ENCODE results near the gene ST3GAL3.

DNA sequence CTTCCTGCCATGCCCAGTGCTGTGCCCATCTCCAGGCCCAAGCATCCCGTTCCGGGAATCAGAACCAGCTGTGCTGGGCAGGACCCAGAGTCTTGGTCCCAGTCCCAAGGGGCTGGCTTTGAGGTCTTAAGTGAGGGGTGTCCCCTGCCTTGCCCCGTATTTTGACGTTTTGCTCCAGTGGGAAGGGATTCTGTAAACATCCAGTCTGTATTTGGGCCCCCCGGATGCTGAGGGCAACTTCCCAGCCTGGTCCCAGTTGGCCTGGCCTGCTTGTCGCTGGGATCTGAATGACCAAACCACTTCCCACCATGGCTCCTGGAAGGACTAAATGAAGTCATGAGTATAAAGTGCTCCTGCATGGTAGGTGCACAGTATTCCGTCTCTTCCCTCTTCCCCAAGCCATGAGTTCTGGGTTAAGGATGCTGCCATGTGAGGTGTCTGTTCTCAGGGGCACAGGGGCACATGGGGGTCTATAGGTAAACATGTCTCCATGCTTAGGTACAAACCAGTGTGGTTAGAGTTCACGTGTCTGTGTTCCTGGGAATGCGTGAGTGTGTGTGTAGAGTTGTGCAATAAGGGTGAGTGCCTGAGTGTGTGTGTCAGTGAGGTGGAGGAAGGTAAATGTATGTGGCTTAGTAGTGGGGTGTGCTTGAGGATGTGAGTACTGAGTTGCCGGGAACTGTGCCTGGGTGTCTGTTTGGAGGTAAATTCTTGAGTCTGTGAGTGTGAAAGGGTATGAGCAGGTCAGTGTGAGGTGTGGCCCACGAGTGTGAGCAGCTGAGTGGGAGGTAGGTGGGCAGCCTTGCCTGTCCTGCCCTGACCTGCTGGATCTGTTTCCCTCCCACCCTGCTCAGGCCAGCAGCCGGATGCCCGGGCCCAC is 273.2 kb downstream of the ST3GAL3 start:
- TF ChIP-seq ZNF274 (IDR thresholded peaks at IDR 0.05; ENCODE audit: low read depth, low read length) (no peak), YY1 (IDR thresholded peaks at IDR 0.05; ENCODE audit: insufficient read depth, insufficient read length) (no peak), SUZ12 (IDR thresholded peaks at IDR 0.05; ENCODE audit: extremely low read depth, insufficient read depth, insufficient read length) (no peak)

All from NT2/D1 (cell line).